Fibroblast of gingiva (primary cell): ENCODE data around the gene AGAP1.

Experiments used
- DNase-seq: peaks from one replicate; pipeline ENCODE4 v3.0.0-alpha.2; 2011; ENCODE audit warnings: low read depth

AGAP1 gene

DNA sequence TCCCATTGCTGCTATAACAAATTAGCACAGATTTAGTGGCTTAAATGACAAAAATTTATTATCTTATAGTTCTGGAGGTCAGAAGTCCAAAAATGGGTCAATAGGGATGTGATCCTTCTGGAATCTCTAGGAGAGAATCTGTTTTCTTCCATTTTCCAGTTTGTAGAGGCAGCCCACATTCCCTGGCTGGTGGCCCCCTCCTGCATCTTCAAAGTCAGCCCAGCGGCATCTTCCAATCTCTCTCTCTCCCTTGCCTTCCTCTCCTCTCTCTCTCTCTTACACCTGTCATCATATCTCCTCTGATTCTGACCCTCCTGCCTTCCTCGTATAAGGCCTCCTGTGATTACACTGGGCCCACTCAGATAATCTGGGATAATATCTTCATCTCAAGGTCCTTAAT is 3.9 kb upstream of the AGAP1 start:
- no peak for DNase-seq

DNA sequence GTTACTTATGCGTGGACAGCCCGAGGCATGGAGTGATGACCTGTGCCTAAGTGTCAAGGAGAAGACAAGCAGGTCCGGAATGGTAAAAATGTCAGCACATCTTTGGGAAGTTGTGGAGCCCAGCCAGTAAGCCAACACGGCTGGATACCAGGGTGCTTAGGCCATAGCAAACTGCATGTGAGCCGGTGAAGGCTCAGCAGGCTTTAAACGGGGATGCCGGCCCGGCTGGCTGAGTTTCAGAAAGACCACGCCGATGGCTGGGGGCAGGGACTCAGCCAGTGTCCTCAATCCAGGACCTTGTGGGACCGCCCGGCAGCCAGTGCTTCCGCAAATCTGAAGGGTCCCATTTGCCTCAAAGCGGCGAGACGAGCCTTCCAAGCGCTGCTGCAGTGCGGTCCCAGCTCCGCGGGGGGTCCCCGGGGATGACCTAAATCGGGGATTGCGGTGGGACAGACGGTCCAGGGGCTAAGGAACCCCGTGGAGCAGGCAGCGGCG is 946 bp upstream of the AGAP1 start:
- DNase-seq = no peak

DNA sequence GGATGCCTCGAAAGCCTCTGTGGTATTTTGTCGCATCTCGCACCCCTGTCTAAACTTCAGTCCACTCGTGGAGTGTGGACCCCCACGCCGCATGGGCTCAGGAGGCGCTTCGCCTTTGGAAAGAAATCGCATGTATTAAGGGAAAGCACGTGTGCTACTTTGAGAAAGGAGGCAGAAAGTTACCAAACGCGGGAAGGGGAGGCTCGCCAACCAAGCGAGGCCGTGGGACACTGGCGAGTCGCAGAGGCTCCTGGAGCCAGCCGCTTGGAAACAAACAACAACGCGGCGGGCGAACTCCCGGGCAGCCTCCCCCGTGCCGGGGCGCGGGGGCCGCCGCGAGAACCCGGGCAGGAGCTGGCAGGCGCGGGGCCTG is 455 bp upstream of the AGAP1 start:
- DNase-seq = no peak

GRCh38 chr2:235494716-235495372 is 1.0 kb downstream of the AGAP1 start:
- peak; percentile 35 for DNase-seq

- DNase-seq = no peak
These were observed 1.8 kb downstream of the AGAP1 start for GRCh38 chr2:235495373-235496238.

- DNase-seq = no peak
These were observed 2.4 kb downstream of the AGAP1 start for GRCh38 chr2:235496239-235496621.

DNA sequence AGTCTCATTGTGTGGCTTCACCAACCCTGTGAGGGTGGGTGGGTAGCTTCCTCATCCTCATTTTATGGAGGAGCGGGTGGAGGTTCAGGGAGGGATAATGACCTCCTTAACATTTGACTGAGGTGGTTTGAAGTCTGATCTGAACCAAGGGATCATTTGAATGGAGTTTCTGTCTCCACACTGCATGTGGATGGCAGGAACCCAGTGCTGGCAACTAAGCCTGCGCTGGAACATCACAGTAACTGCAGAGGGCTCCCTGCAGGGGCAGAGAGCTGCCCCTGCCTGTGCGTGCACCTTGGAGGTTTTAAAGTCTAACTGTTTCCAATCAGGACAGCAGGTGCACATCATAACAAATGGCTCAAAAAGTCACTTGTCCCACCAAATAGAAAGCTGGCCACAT is 3.3 kb downstream of the AGAP1 start:
- no peak for DNase-seq

DNA sequence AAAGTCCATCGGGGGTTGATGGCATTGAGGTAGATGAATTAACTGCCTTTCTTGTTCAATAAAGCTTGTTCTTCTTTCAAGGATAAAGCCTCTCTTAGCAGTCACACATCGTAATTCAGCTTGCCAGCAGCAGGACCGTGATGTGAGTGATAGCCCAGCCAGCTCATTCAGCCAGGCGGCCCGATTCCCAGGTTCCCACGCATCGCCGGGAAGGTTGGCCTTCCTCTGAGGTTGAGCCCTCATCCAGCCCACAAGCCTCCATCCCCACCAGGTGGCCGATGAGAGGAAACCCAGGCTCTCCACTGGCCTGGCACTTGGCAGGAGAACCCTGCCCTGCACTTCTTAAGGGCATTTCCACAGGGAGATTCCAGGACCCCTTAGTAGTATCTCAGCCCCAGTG is 4.7 kb downstream of the AGAP1 start:
- DNase-seq = no peak

- no peak for DNase-seq
These were observed 5.3 kb downstream of the AGAP1 start for GRCh38 chr2:235498946-235499812.

DNA sequence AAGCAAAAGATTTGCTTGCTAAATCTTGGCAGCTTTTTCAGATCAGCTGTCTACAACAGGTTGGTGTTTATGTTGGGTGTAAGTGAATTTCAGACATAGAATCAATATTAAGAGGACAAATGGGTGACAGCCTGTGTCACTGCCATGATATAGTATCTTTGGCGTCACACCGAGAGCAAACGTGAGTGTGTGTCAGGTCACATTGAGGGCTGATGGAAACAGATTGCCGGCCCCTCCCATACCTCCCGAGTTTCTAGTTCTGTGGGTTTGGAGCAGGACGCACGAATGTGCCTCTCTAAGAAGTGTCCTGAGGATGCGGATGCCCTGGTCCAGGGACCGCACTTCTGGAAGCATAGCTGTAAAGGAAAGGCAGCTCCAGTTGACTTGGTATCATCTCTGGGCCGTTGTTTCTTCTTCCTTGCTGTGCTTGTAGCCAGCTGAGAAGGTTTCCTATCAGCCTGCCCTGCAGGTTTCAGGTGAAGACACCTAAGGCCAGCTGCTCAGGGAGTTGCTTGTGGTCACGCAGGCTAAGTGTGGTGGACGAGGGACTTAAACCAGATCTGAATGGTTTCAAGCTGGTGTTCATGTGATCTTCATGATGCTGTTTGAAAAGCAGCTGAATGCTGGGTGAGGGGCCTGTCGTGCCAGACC is 6.4 kb downstream of the AGAP1 start:
- no peak for DNase-seq

- no peak for DNase-seq
These were observed 7.2 kb downstream of the AGAP1 start for GRCh38 chr2:235500761-235501672.

- DNase-seq = no peak
These were observed 7.8 kb downstream of the AGAP1 start for GRCh38 chr2:235501673-235502031.

- no peak for DNase-seq
These were observed 8.5 kb downstream of the AGAP1 start for GRCh38 chr2:235502336-235502735.

DNA sequence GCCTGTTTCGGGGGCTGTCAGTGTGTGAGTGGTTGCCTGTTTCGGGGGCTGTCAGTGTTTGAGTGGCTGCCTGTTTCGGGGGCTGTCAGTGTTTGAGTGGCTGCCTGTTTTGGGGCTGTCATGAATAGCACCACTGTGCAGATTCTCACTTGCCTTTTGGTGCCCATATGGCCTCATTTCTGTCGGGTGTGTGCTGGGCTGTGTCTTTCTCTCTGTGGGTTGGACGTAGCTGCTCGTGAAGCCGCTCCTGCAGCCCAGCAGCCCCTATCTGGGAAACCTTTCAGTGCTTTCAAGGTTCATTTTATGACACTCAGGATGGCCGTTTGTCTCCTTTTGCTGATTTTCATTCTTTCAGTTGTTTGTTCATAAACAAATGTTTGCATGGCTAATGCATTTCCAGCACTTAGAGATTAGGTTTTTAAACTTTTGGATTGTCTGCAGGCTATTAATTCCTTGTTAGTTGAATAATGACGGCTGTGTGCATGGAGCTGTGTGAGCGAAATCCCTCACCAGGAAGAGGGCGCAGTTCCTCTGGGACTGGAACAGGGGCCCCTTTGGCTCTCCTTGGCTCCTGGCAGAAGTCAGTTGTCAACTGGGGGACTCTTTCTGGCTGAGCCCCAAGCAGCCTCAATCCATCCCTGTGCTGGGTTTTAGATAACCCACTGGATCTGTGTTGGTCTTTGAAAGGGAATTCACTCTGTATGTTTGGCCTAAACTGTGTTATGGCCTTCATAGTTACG is 10.8 kb downstream of the AGAP1 start:
- no peak for DNase-seq

DNA sequence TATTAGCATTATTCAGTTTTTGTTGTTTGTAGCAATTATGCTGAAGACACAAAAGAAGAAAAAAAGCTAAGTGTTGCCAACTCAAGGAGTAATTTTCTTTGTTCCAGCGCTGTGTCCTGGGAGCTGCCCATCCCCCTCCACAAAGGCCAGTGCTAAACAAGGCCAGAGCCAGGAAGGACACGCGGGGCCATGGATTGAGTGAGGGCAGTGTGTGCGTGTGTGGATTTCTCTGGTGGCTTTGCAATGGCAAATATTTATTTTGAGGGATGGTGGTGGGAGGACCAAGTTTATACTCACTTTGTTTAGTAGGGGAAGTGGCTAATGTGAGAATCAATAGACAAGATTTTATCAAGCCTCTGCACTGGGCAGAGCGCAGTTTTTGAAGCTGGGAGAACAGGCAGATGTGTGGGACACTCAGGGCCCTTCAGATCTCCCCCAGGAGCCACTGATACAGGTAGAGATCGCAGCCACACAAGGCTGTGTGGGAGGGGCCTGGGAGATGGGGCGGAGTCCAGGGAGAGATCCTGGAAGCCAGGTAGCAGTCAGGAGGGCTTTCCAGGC is 11.4 kb downstream of the AGAP1 start:
- no peak for DNase-seq

DNA sequence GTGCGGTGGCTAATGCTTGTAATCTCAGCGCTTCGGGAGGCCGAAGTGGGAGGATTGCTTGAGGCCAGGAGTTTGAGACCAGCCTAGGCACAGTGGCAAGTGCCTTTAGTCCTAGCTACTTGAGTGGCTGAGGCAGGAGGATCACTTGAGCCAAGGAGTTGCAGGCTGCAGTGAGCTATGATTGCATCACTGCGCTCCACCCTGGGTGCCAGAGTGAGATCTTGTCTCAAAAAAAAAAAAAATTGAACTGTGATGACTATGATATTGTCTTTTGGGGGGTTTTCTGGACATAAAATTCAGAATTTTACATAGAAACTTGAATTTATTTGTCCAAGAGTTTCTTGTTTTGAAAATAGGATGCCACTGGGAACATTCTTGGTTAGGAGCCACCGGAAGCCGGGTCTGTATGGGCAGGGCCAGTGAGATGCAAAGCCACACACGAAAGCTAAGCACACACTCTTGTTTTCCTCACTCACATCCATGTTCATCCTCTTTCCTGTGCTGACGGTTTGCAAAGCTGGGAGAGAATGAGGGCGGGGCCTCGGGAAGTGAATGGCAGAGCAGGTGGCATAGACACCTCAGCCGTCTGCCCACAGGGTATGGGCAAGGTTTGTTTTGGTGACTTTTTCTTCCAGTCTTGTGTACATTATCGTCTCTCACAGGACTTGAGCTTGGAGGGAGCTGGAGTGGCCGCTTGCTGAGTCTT is 12.6 kb downstream of the AGAP1 start:
- DNase-seq = peak; percentile 27

DNA sequence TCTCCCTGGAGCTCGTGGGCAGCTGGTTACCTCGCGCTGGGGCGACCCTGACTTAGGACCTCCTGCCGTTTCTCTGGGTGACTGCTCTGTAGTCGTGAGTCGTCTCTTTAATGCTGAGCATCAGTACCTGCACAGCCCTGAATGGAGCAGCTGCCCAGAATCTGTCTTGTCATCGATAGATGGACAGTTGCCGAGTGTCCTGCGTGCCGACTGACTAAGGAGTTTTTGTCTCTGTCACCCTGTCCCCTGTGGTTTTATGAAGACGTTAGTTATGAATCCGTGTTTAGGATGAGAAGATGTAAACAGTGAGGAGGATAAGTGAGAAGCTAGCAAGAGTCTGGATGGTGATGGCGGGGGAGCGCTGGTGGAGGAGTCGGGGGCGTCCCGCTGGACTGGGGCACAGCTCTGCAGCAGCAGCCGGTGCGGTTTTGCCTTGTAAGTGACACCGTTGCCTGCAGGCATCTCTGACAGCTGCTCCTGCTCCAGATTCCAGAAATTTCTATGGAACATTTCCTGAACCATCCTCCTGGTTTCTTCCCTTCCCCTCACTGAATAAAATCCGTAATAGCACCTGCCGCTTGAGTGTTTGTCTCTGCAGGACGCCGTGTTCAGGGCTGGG is 13.3 kb downstream of the AGAP1 start:
- DNase-seq = no peak

DNA sequence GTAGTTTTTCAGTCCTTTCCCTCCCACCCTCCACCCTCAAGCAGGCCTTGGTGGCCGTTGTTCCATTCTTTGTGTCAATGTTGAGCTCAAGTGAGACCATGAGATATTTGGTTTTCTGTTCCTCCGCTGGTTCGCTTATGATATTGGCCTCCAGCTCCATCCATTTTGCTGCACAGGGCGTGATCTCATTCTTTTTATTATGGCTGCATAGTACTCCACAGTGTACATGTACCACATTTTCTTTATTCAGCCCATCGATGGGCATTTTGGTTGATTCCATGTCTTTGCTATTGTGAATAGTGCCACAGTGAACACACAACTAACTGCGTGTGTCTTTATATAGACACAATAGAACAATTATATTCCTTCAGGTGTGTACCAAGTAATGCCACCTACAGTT is 14.1 kb downstream of the AGAP1 start:
- DNase-seq = no peak
